WTC11 (cell line): ENCODE measurements around the gene TMEM239.

Source experiments
- ATF3 ChIP-seq: sonication (generic); formaldehyde crosslinking; conservative IDR thresholded peaks from 2 replicates; pipeline ENCODE4 v1.8.1; 2022; ENCODE audit warnings: mild to moderate bottlenecking, missing genetic modification reagents
- ATF6 ChIP-seq: sonication (generic); formaldehyde crosslinking; IDR thresholded peaks from 2 replicates; pipeline ENCODE4 v1.8.1; 2023; ENCODE audit warnings: mild to moderate bottlenecking, missing genetic modification reagents
- CREB1 ChIP-seq: sonication (generic); formaldehyde crosslinking; IDR thresholded peaks from 2 replicates; pipeline ENCODE4 v1.8.0; 2023; ENCODE audit warnings: mild to moderate bottlenecking, missing genetic modification reagents
- JUN ChIP-seq: sonication (generic); formaldehyde crosslinking; IDR thresholded peaks from 2 replicates; pipeline ENCODE4 v1.8.0; 2023; ENCODE audit warnings: mild to moderate bottlenecking, missing genetic modification reagents
- MAX ChIP-seq: sonication (generic); formaldehyde crosslinking; IDR thresholded peaks from 2 replicates; pipeline ENCODE4 v1.8.0; 2022; ENCODE audit warnings: mild to moderate bottlenecking, missing genetic modification reagents
- MYBL2 ChIP-seq: sonication (generic); formaldehyde crosslinking; IDR thresholded peaks from 2 replicates; pipeline ENCODE4 v1.8.1; 2023; ENCODE audit warnings: mild to moderate bottlenecking, moderate library complexity, missing genetic modification reagents
- PRDM15 ChIP-seq: sonication (generic); formaldehyde crosslinking; IDR thresholded peaks from 2 replicates; pipeline ENCODE4 v1.8.0; 2022; ENCODE audit warnings: missing genetic modification reagents
- SP1 ChIP-seq: sonication (generic); formaldehyde crosslinking; conservative IDR thresholded peaks from 2 replicates; pipeline ENCODE4 v1.8.1; 2022; ENCODE audit warnings: missing genetic modification reagents
- TCF7 ChIP-seq: sonication (generic); formaldehyde crosslinking; IDR thresholded peaks from 2 replicates; pipeline ENCODE4 v1.8.0; 2022; ENCODE audit warnings: mild to moderate bottlenecking, low read depth, missing genetic modification reagents, moderate library complexity
- TEAD1 ChIP-seq: sonication (generic); formaldehyde crosslinking; IDR thresholded peaks from 2 replicates; pipeline ENCODE4 v1.8.0; 2022; ENCODE audit warnings: mild to moderate bottlenecking, missing genetic modification reagents
- TEAD4 ChIP-seq: sonication (generic); formaldehyde crosslinking; IDR thresholded peaks from 2 replicates; pipeline ENCODE4 v1.8.0; 2022; ENCODE audit warnings: mild to moderate bottlenecking, missing genetic modification reagents
- TF ChIP-seq, protein P1 (sequence below): fragments of 200-600 bp; IDR thresholded peaks from 2 replicates; pipeline ENCODE4 v1.8.0; 2022; ENCODE audit warnings: antibody characterized with exemption
- TF ChIP-seq, protein P2 (sequence below): sonication (generic); formaldehyde crosslinking; IDR thresholded peaks from 2 replicates; pipeline ENCODE4 v1.8.0; 2022; ENCODE audit warnings: mild to moderate bottlenecking, missing genetic modification reagents

DNA sequence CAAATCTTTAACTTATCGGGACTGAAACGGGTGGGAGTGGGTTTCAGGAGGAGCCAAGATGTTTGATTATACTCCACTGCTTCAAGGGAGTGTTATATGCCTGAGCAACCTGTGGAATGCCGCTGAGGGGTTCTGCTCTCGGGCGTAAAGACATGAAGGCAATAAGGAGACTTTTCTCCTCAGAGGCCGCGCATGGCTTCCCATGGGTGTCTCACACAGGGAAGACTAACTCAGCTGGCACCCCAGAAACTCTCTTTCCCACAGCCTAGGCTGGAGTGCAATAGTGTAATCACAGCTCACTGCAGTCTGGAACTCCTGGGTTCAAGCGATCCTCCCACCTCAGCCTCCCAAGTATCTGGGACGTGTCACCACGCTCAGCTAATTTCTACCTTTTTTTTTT, 6.5 kb upstream of the TMEM239 start:
- TF ChIP-seq TEAD1 (CRISPR knock-in tag) (no peak), ATF6 (no peak), TEAD4 (CRISPR knock-in tag) (no peak), JUN (CRISPR knock-in tag) (no peak), ATF3 (CRISPR knock-in tag) (no peak), CREB1 (no peak), TCF7 (CRISPR knock-in tag) (no peak), MAX (CRISPR knock-in tag) (no peak), PRDM15 (CRISPR knock-in tag) (no peak), MYBL2 (CRISPR knock-in tag) (no peak), SP1 (no peak)
- TF ChIP-seq, protein P1, sequence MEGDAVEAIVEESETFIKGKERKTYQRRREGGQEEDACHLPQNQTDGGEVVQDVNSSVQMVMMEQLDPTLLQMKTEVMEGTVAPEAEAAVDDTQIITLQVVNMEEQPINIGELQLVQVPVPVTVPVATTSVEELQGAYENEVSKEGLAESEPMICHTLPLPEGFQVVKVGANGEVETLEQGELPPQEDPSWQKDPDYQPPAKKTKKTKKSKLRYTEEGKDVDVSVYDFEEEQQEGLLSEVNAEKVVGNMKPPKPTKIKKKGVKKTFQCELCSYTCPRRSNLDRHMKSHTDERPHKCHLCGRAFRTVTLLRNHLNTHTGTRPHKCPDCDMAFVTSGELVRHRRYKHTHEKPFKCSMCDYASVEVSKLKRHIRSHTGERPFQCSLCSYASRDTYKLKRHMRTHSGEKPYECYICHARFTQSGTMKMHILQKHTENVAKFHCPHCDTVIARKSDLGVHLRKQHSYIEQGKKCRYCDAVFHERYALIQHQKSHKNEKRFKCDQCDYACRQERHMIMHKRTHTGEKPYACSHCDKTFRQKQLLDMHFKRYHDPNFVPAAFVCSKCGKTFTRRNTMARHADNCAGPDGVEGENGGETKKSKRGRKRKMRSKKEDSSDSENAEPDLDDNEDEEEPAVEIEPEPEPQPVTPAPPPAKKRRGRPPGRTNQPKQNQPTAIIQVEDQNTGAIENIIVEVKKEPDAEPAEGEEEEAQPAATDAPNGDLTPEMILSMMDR: no peak
- TF ChIP-seq, protein P2, sequence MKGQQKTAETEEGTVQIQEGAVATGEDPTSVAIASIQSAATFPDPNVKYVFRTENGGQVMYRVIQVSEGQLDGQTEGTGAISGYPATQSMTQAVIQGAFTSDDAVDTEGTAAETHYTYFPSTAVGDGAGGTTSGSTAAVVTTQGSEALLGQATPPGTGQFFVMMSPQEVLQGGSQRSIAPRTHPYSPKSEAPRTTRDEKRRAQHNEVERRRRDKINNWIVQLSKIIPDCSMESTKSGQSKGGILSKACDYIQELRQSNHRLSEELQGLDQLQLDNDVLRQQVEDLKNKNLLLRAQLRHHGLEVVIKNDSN (CRISPR knock-in tag): no peak
